HCT116 (cell line): ENCODE measurements around the gene LCN6.

Source experiments
- EZH2 ChIP-seq: fragments of 200-600 bp; sonication (generic); IDR thresholded peaks from 2 replicates; pipeline ENCODE4 v1.6.1; 2017; ENCODE audit warnings: antibody characterized with exemption, mixed run types
- EZH2phosphoT487 ChIP-seq: fragments of 200-600 bp; IDR thresholded peaks from 2 replicates; pipeline ENCODE4 v1.6.1; 2018; ENCODE audit warnings: antibody characterized with exemption, borderline replicate concordance
- POLR2AphosphoS5 ChIP-seq: IDR thresholded peaks from 2 replicates; pipeline ENCODE4 v1.6.1; 2011; ENCODE audit warnings: mild to moderate bottlenecking, low read depth, low read length, moderate library complexity
- ZNF274 ChIP-seq: fragments of 200-500 bp; sonication (Bioruptor generic); IDR thresholded peaks from 2 replicates; pipeline ENCODE4 v1.6.1; 2014; ENCODE audit warnings: mild to moderate bottlenecking, low read depth, low read length, inconsistent platforms
- TF ChIP-seq, protein P1 (sequence below), 3 experiments: fragments of 200-600 bp in 1 of 3; sonication (generic) in 1 of 3; IDR thresholded peaks in 2 of 3; conservative IDR thresholded peaks in 1 of 3; 2 replicates each; pipeline ENCODE4 v1.5.1; 2012 to 2017; ENCODE audit warnings: low read depth in 2 of 3, low read length in 2 of 3, antibody characterized with exemption in 1 of 3, borderline replicate concordance in 1 of 3, control low read depth in 1 of 3, mild to moderate bottlenecking in 1 of 3, mixed read lengths in 1 of 3, mixed run types in 1 of 3, moderate library complexity in 1 of 3; ENCODE audit not compliant: insufficient read depth in 1 of 3
- TF ChIP-seq, protein P2 (sequence below): IDR thresholded peaks from 2 replicates; pipeline ENCODE4 v1.6.1; 2012; ENCODE audit warnings: low read depth
- TF ChIP-seq, protein P3 (sequence below): IDR thresholded peaks from 2 replicates; pipeline ENCODE4 v1.6.1; 2012

DNA sequence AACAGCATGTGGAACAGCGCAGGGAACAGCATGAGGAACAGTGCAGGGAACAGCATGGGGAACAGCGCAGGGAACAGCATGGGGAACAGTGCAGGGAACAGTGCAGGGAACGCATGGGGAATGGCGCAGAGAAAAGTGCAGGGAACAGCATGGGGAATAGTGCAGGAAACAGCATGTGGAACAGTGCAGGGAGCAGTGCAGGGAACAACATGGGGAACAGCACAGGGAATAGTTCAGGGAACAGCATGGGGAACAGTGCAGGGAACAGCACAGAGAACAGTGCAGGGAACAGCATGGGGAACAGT, 7.8 kb upstream of the LCN6 start:
- TF ChIP-seq, protein P1, sequence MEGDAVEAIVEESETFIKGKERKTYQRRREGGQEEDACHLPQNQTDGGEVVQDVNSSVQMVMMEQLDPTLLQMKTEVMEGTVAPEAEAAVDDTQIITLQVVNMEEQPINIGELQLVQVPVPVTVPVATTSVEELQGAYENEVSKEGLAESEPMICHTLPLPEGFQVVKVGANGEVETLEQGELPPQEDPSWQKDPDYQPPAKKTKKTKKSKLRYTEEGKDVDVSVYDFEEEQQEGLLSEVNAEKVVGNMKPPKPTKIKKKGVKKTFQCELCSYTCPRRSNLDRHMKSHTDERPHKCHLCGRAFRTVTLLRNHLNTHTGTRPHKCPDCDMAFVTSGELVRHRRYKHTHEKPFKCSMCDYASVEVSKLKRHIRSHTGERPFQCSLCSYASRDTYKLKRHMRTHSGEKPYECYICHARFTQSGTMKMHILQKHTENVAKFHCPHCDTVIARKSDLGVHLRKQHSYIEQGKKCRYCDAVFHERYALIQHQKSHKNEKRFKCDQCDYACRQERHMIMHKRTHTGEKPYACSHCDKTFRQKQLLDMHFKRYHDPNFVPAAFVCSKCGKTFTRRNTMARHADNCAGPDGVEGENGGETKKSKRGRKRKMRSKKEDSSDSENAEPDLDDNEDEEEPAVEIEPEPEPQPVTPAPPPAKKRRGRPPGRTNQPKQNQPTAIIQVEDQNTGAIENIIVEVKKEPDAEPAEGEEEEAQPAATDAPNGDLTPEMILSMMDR (IDR thresholded peaks at IDR 0.05 in 2 of 3, conservative IDR thresholded peaks at IDR 0.05 in 1 of 3; ENCODE audit: borderline replicate concordance in 1 of 3, insufficient read depth in 1 of 3, low read depth in 2 of 3, low read length in 2 of 3) = no peak
- TF ChIP-seq EZH2 (no peak), ZNF274 (no peak), EZH2phosphoT487 (no peak), POLR2AphosphoS5 (no peak)
- TF ChIP-seq, protein P2, sequence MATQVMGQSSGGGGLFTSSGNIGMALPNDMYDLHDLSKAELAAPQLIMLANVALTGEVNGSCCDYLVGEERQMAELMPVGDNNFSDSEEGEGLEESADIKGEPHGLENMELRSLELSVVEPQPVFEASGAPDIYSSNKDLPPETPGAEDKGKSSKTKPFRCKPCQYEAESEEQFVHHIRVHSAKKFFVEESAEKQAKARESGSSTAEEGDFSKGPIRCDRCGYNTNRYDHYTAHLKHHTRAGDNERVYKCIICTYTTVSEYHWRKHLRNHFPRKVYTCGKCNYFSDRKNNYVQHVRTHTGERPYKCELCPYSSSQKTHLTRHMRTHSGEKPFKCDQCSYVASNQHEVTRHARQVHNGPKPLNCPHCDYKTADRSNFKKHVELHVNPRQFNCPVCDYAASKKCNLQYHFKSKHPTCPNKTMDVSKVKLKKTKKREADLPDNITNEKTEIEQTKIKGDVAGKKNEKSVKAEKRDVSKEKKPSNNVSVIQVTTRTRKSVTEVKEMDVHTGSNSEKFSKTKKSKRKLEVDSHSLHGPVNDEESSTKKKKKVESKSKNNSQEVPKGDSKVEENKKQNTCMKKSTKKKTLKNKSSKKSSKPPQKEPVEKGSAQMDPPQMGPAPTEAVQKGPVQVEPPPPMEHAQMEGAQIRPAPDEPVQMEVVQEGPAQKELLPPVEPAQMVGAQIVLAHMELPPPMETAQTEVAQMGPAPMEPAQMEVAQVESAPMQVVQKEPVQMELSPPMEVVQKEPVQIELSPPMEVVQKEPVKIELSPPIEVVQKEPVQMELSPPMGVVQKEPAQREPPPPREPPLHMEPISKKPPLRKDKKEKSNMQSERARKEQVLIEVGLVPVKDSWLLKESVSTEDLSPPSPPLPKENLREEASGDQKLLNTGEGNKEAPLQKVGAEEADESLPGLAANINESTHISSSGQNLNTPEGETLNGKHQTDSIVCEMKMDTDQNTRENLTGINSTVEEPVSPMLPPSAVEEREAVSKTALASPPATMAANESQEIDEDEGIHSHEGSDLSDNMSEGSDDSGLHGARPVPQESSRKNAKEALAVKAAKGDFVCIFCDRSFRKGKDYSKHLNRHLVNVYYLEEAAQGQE = no peak
- TF ChIP-seq, protein P3, sequence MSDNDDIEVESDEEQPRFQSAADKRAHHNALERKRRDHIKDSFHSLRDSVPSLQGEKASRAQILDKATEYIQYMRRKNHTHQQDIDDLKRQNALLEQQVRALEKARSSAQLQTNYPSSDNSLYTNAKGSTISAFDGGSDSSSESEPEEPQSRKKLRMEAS = no peak
